ENCODE measurements around the gene WNT10A. TPM values are rescaled to one million over a fixed set of nuclear protein-coding genes. Genes with fewer than 3 reads are reported as not detected.

WNT10A gene
- total RNA-seq, 2 donors from 2014 or later: 0.44 to 0.61 TPM

DNA sequence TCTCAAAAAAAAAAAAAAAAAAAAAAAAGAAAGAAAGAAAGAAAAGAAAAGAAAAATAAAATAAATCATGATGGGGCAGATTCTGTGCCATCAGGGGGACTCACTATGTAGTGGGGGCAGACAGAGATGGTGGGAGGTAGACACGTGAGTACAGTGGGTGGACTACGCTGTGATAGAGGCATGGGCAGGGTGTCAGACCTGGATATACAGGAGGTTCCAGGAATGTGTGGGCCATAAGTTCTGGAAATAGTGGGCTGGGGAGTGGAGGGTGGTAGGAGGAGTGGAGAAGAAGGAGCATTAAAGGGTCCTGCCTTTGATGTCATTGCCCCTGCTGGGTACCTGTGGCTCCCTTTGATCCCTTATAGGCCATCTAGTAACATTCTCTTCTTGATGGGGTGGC lies 29.9 kb upstream of the WNT10A start:
- intact Hi-C loops (cut with DNase I): no loop called here
- Histone ChIP-seq H3K27ac (no peak overlapping the region), H3K9ac (ENCODE audit: low read depth in 2 of 2, low read length in 2 of 2) (no peak overlapping the region), H3K9me3 (no peaks in the 10 kb centered on the region), H3K27me3 (peaks cover 15% of the 10 kb centered on the region), H3K4me1 (no peaks in the 10 kb centered on the region), H3K36me3 (no peaks in the 10 kb centered on the region), H3K4me3 (no peak overlapping the region)
- no peak for TF ChIP-seq CTCF (IDR thresholded peaks at IDR 0.05)
- no peak for DNase-seq

GRCh38 chr2:218851286-218851685 lies 29.4 kb upstream of the WNT10A start:
- H3K27me3 ChIP-seq: peaks cover 15% of the 10 kb centered on the region
- intact Hi-C loops (cut with DNase I): no loop called here
- no peak for TF ChIP-seq CTCF (IDR thresholded peaks at IDR 0.05)

DNA sequence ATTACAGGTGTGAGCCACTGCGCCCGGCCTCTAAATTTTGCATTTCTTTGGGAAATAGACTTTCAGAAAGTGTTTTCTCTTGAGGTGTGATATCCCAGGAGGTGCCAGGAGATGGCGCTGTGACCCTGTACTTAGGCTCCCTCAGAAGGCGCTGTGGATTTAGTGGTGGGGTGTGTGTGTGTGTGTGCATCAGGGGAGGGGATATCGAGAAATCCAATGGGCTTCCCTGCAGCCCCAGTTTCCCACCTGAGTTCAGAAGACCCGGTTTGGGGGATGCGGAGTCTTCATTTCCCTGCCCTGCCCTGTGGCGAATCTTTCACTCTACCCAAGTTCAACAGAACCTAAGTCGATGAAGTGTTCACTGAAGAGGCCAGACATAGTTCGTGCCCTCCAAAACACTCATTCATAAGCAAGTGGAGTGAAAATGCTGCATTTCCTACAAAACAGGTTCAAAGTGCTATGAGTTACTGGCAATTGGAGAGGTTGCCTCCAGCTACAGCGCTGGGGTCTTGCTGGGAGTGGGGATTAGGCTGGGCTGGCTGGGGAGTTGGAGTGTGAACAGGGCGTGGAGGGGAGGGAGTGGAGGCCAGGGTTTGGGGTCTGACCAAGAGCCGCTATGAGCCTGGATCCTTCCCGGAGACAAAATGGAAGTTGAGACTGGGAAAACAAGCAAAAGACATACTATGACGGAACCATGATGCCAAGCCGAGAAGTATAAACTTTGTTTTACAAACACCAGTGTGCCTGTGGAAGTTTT lies 27.6 kb upstream of the WNT10A start:
- Histone ChIP-seq H3K4me3 (no peak overlapping the region), H3K27ac (no peak overlapping the region), H3K4me1 (no peaks in the 10 kb centered on the region), H3K9me3 (no peaks in the 10 kb centered on the region), H3K9ac (ENCODE audit: low read depth in 2 of 2, low read length in 2 of 2) (no peak overlapping the region), H3K36me3 (no peaks in the 10 kb centered on the region), H3K27me3 (peaks cover 26% of the 10 kb centered on the region)
- intact Hi-C loops (cut with DNase I): no loop called here
- peak; percentile 56 for DNase-seq
- TF ChIP-seq CTCF (IDR thresholded peaks at IDR 0.05): peak; percentile 57

More at GRCh38 chr2:218851286-218851685, 29.4 kb upstream of the WNT10A start:
- Histone ChIP-seq H3K27ac (no peak overlapping the region), H3K36me3 (no peaks in the 10 kb centered on the region), H3K9ac (ENCODE audit: low read depth in 2 of 2, low read length in 2 of 2) (no peak overlapping the region), H3K4me1 (no peaks in the 10 kb centered on the region), H3K4me3 (no peak overlapping the region), H3K9me3 (no peaks in the 10 kb centered on the region)
- no peak for DNase-seq

- no peak for TF ChIP-seq CTCF (IDR thresholded peaks at IDR 0.05)
- Histone ChIP-seq H3K27ac (no peak overlapping the region), H3K27me3 (peaks cover 33% of the 10 kb centered on the region), H3K9ac (ENCODE audit: low read depth in 2 of 2, low read length in 2 of 2) (no peak overlapping the region), H3K4me3 (no peak overlapping the region), H3K4me1 (no peaks in the 10 kb centered on the region), H3K36me3 (no peaks in the 10 kb centered on the region), H3K9me3 (no peaks in the 10 kb centered on the region)
- intact Hi-C loops (cut with DNase I): no loop called here
- DNase-seq: no peak
Measured at GRCh38 chr2:218853766-218854165, 26.9 kb upstream of the WNT10A start.

DNA sequence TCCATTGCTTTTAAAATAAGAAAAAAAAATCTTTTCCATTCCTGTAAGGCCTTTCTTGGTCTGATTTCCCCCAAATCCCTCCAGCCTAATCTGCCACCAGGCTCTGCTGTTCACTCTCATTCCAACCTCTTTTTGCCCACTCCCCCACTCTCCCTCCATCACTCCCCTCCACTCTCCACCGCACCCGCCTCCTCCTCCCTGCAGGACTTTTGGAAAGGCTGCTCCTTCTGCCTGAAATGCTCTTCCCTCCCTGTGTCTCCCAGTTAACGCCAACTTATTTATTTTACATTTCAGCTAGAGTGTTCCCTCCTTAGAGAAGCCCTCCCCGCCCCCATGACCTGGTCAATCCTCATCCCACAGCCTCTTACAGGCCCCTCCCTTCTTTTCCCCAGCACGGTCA lies 25.8 kb upstream of the WNT10A start:
- Histone ChIP-seq H3K27me3 (peaks cover 41% of the 10 kb centered on the region), H3K4me1 (no peaks in the 10 kb centered on the region), H3K9ac (ENCODE audit: low read depth in 2 of 2, low read length in 2 of 2) (no peak overlapping the region), H3K27ac (no peak overlapping the region), H3K9me3 (no peaks in the 10 kb centered on the region), H3K4me3 (no peak overlapping the region), H3K36me3 (no peaks in the 10 kb centered on the region)
- no peak for DNase-seq
- TF ChIP-seq CTCF (IDR thresholded peaks at IDR 0.05): no peak
- intact Hi-C loops (cut with DNase I): no loop called here

Data from colonic mucosa (tissue), 4 donors.